GM19324 (cell line): Measurements from ENCODE around the gene HECW1.
"Not testable (repeated sequence)": the region's sequence is repeated elsewhere in the genome, so short reads cannot be mapped to it uniquely, and the experiment has no call there.

Source experiments
- ATAC-seq: cut with Tn5 transposase; IDR thresholded peaks from one replicate; pipeline ENCODE4 v1.9.1; 2021; ENCODE audit warnings: mild to moderate bottlenecking, moderate library complexity; ENCODE audit not compliant: unreplicated experiment, low FRiP score

Gene HECW1

GRCh38 chr7:43112459-43112940 is at the start of gene HECW1:
Gene HECW1 (plus strand): TSS chr7:43112647. CDS start chr7:43243906, 131,259 bp downstream.
- ATAC-seq = no peak

DNA sequence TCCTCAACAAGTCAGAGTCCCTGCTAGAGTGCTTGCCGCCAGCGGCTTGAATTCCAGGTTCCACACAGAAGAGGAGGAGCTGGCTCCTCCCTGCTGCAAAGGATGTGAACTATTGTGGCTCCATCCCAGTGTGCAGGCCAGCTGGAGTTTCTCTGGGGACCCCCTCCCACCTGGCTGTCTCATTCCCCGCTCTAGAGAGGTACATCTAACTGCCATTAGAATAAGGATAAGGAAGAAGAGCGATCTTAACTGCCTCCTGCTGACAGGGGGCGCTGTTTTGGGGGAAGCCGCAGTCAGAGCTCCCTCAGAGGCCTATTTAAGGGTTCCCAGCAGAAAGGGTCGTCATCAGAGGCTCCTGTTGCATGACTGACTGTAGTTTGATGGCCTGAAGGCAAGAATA is 40.8 kb upstream of the HECW1 start:
- no peak for ATAC-seq

- ATAC-seq = no peak
These were observed 39.9 kb upstream of the HECW1 start for GRCh38 chr7:43072530-43072929.

GRCh38 chr7:43073811-43074210 is 38.6 kb upstream of the HECW1 start:
- not testable (repeated sequence) for ATAC-seq

DNA sequence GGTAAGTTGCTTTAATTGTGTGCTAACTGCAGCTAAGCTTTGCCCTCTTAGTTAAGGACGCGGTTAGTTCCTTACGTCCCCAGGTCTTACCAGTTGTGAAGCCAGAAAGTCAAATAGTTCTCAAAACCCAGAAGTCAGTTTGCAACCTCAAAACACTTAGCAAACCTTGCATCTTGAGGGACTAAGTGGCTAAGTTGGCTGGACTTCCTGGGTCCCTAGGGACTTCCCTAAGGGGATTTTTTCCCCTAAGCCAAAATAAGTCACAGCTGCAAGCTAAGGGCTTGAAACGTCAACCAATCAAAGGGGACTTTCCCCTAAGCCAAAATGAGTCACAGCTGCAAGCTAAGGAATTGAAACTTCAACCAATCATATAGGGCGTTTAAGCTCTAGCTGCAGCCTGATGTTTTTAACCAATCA is 36.2 kb upstream of the HECW1 start:
- ATAC-seq = no peak

GRCh38 chr7:43076606-43077005 is 35.8 kb upstream of the HECW1 start:
- no peak for ATAC-seq

GRCh38 chr7:43077285-43077684 is 35.2 kb upstream of the HECW1 start:
- ATAC-seq = no peak

DNA sequence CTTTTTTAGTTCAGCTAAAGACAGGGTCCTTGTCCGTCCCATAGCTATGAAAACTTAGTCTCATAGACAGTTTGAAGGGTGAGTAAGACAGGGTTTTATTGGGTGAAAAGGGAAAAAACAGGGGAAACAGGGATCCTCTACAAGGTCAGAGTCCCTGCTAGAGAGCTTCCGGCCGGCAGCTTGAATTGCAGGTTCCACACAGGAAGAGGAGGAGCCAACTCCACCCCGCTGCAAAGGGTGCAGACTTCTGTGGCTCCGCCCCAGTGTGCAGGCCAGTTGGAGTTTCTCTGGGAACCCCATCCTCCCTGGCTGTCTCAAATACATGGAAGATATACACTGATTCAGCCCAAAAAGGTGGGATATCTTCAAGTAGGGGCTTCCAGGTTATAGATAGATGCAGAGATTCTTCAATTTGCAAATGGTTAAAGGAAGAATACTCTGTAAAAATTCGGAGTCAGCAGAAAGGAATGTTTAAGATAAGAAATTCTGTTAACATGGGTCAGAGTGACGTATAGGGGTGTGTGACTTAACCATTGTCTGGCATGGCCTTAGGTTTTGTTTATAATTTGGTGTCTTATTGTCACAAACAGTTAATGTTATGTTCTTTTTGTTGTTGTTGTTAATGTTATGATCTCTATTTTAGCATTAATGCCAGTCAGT is 34.6 kb upstream of the HECW1 start:
- ATAC-seq = no peak

GRCh38 chr7:43078794-43079193 is 33.7 kb upstream of the HECW1 start:
- ATAC-seq = no peak

DNA sequence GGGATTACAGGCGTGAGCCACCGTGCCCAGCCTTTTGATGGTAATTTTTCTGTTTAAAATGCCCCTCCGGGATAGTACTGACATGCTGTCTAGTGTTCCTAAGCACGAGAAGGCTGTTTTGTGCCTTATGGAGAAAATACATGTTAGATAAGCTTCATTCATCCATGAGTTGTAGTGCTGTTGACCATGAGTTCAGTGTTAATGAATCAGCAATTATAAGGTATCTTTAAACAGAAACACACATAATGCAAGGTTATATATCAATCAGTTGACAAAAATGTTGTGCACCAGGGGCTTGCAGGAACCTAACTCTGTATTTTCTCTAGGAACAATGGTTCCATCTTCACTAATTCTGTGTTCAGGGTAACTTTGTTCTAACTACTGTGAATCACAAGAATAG is 30.8 kb upstream of the HECW1 start:
- ATAC-seq = no peak

DNA sequence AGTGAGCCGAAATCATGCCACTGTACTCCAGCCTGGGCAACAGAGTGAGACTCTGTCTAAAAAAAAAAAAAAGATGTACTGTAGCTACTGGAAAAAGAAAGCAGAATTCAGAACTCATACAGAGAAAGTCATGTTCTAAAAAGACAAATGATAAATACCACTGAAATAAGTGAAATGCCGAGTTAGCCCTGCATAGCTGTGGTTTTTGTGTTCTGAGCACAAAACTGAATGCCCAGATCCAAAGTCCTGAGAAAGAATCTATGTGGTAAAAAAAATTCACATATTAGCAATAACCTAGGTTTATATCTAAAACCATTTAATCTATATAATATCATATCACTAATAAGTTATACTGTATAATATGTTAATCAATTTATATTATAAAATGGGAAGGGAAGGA is 29.3 kb upstream of the HECW1 start:
- no peak for ATAC-seq

DNA sequence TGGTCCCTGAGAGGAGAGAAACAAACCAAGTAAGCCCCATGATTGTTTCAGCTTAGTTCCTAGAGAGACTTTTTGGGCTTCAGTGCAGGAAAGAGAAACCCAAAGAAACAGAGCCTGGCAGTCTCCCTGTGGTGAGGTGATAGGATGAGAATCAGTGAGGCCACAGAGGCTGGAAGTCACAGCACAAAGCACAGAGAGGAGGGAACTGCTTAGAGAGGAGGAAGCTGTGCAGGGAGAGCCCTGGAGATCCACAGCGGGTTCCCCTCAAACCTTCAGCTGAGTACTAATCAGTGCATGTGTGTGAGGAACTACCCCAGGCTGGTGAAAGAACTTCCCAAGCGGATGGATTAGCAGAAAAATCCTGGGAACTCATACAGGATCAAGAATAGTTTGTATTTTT is 27.4 kb upstream of the HECW1 start:
- ATAC-seq = no peak

DNA sequence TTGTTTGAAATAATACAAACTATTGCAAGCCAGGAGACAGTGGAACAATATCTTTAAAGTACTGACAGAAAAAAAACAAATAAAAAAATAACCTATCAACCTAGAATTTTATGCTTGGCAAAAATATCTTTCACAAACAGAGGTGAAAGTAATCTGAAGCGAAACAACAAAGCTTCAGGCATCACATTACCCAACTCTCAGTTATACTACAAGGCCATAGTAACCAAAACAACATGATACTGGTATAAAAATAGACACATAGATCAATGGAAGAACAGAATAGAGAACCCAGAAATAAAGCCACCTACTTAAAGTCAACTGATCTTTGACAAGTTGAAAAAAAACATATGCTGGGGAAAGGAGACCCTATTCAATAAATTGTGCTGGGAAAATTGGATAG is 26.5 kb upstream of the HECW1 start:
- ATAC-seq = no peak

DNA sequence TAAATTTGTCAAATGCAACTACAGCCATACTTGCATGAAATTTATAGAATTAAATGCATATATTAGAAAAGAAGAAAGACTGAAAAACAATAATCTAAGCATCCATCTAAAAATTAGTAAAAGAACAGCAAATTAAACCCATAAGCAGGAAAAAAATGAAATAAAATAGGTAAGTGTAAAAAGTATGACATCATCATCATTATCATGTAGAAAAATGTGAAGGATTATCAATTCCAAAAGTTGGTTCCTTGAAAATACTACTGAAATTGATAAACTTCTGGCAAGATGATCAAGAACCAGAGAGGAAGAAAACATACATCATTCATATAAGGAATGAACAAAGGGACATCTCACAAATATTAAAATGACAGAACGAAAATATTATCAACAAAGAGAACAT is 19.6 kb upstream of the HECW1 start:
- ATAC-seq = no peak

DNA sequence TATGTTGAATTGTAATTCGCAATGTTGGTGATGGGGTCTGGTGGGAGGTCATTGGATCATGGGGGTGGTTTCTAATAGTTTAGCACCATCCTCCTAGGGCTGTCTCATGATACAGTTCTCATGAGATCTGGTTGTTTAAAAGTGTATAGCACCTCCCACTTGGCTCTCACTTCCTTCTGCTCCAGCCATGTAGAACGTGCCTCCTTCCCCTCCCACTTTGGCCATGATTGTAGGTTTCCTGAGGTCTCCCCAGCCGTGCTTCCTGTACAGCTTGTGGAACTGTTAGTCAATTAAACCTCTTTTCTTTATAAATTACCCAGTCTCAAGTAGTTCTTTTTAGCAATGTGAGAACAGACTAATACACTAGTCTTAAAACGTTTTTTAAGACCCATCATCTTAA is 15.6 kb upstream of the HECW1 start:
- ATAC-seq = no peak

DNA sequence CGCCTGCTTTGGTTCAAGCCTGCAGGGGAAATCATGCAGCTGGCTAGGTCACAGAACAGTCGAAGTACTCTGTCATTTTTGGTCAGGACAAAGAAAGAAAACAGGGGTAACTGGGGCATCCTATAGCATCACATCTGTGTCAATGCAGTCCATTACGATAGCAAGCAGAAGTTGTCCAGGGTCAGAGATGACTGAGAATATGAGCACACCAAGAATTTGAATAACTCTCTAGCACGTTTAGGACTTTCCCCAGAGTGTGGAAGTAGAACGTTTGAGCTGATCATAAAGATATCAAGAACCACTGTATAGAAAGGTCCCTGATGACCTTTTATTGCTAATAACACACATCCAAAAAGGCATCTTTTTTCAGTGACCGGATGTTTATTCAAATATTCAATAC is 12.7 kb upstream of the HECW1 start:
- no peak for ATAC-seq

- no peak for ATAC-seq
These were observed 7.5 kb upstream of the HECW1 start for GRCh38 chr7:43104874-43105520.

- no peak for ATAC-seq
These were observed 6.8 kb upstream of the HECW1 start for GRCh38 chr7:43105521-43106120.

DNA sequence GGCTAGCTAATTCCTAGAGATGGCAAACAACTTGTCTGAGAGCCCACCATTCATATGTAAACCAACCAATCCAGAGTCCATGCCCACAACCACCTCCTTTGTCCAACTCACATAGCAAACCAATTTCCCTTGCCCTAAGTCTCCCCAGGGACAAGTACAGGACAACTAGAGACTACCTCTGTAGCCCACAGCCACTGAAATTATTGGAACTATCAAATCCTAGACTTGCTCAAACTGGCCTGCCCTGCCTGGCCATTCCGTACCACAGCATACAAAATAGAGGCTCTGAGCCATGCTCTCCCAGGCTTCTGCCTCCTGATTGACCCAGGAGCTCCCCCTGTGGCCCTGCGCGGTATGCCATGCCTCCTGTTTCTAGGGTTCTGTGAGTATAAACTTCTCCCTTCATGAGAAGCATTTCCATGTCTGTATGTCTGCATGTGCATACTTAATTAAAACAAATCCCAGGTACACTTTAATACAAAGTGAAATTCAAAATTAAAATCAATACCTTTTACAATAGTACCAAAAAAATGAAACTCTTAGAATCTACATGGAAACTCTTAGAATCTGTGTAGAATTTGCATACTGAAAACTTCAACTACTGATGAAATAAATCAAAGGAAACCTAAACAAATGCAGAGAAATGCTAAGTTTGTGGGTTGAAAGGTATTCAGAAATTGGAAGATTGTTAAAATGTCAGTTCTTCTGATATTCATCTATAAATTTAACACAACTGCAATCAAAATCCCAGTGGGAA is 4.0 kb upstream of the HECW1 start:
- ATAC-seq = peak; percentile 83

GRCh38 chr7:43110791-43111535 is 1.5 kb upstream of the HECW1 start:
- ATAC-seq = no peak
